A549 (cell line): ENCODE measurements around the gene KIAA1671. TPM values are rescaled to one million over a fixed set of nuclear protein-coding genes. Genes with fewer than 3 reads are reported as not detected.

ENCODE experiments used
- ATAC-seq, 2 experiments: fragments of 200-7000 bp in 1 of 2; fragments of >200 bp in 1 of 2; cut with Nextera tagmentation in 1 of 2; cut with Tn5 transposase in 1 of 2; 3 replicates each; pipeline versions ENCODE4 v1.8.0 to v1.9.1; 2018 to 2020; ENCODE audit warnings: mild to moderate bottlenecking in 1 of 2, moderate library complexity in 1 of 2
- CTCF ChIA-PET: fragments of 300-600 bp; sonication (Branson Sonifier 250); formaldehyde crosslinking; extraction: SDS; loops from one replicate; lab custom pipeline; 2021; ENCODE audit warnings: antibody characterized with exemption, inconsistent platforms; lab: Yijun Ruan, JAX
- POLR2A ChIA-PET: fragments of 350-600 bp; formaldehyde crosslinking; extraction: SDS; loops from one replicate; lab custom pipeline; 2021; ENCODE audit warnings: antibody characterized with exemption, inconsistent platforms; lab: Yijun Ruan, JAX
- DNase-seq, 2 experiments: peaks; one replicate each; pipeline versions ENCODE4 v3.0.0 to v3.0.0-alpha.2; 2011 to 2016; ENCODE audit warnings: low read depth in 1 of 2, low spot score in 1 of 2
- FAIRE-seq: peaks from 2 replicates; lab custom pipeline; 2011; peaks lifted over from hg19 to GRCh38; lab: Jason Lieb, UNC
- H3K27ac ChIP-seq, 2 experiments: fragments of >200 bp; sonication (Bioruptor Twin); formaldehyde crosslinking; 3 replicates each; pipeline ENCODE4 v1.5.1; 2016 to 2017
- H3K4me1 ChIP-seq: fragments of >200 bp; sonication (Bioruptor Twin); formaldehyde crosslinking; 3 replicates; pipeline ENCODE4 v1.6.1; 2016
- H3K4me2 ChIP-seq: fragments of >200 bp; sonication (Bioruptor Twin); formaldehyde crosslinking; 3 replicates; pipeline ENCODE4 v1.6.1; 2016
- H3K4me3 ChIP-seq: fragments of >200 bp; sonication (Bioruptor Twin); formaldehyde crosslinking; 3 replicates; pipeline ENCODE4 v1.5.1; 2016
- H3K9me3 ChIP-seq: fragments of >200 bp; sonication (Bioruptor Twin); formaldehyde crosslinking; 3 replicates; pipeline ENCODE4 v1.6.1; 2016
- BHLHE40 ChIP-seq: IDR thresholded peaks from 2 replicates; pipeline ENCODE4 v1.6.1; 2012; ENCODE audit warnings: low read depth, low read length, inconsistent platforms
- EHF ChIP-seq: fragments of 250-450 bp; sonication (Bioruptor Pico); IDR thresholded peaks from 2 replicates; pipeline ENCODE4 v1.5.0; 2020; ENCODE audit warnings: mild to moderate bottlenecking
- EP300 ChIP-seq, 2 experiments: fragments of >200 bp; sonication (Bioruptor Twin); formaldehyde crosslinking; IDR thresholded peaks; 2 replicates in 1 of 2; 3 replicates in 1 of 2; pipeline ENCODE4 v1.6.1; 2016 to 2017
- FOXS1 ChIP-seq: fragments of 250-450 bp; sonication (Bioruptor Pico); IDR thresholded peaks from 2 replicates; pipeline ENCODE4 v1.5.0; 2020; ENCODE audit warnings: mild to moderate bottlenecking, moderate library complexity
- HOXA7 ChIP-seq: fragments of 250-450 bp; sonication (Bioruptor Pico); IDR thresholded peaks from 2 replicates; pipeline ENCODE4 v1.5.0; 2020; ENCODE audit warnings: mild to moderate bottlenecking, moderate library complexity
- HOXB5 ChIP-seq: fragments of 250-450 bp; sonication (Bioruptor Pico); IDR thresholded peaks from 2 replicates; pipeline ENCODE4 v1.5.0; 2020; ENCODE audit warnings: mild to moderate bottlenecking, moderate library complexity
- NFE2L2 ChIP-seq: fragments of 150-350 bp; conservative IDR thresholded peaks from 2 replicates; pipeline ENCODE4 v1.6.1; 2014; ENCODE audit warnings: low read length
- RARB ChIP-seq: fragments of 250-450 bp; sonication (Bioruptor Pico); IDR thresholded peaks from 2 replicates; pipeline ENCODE4 v1.8.0; 2021; ENCODE audit warnings: mild to moderate bottlenecking, moderate library complexity
- RNF2 ChIP-seq: fragments of 200-600 bp; sonication (generic); IDR thresholded peaks from 2 replicates; pipeline ENCODE4 v1.6.1; 2016; ENCODE audit warnings: low read depth, mild to moderate bottlenecking, antibody characterized with exemption, moderate library complexity, borderline replicate concordance
- SMC3 ChIP-seq: fragments of >200 bp; sonication (Bioruptor Twin); formaldehyde crosslinking; IDR thresholded peaks from 3 replicates; pipeline ENCODE4 v1.6.1; 2018; ENCODE audit warnings: inconsistent platforms
- ZNF302 ChIP-seq: fragments of 250-450 bp; sonication (Bioruptor Pico); IDR thresholded peaks from 2 replicates; pipeline ENCODE4 v1.9.0; 2021; ENCODE audit warnings: inconsistent platforms, mild to moderate bottlenecking, moderate library complexity
- WGBS: methylation state at CpG from one replicate; pipeline ENCODE4 v1.1.6; 2017; ENCODE audit errors: missing lambda C conversion rate; 5-methylcytosine and 5-hydroxymethylcytosine counted together
- polyA plus RNA-seq, 4 experiments: library from polyadenylated mRNA; depleted of rRNA in 3 of 4; stranded (reverse); fragments of >200 nt; fragmentation: RNase III in 1 of 4; extraction: RNeasy Plus Mini Kit Qiagen cat#74134 plus additional on column Dnase treatment in 1 of 4; gene quantifications; 2 replicates in 3 of 4; 3 replicates in 1 of 4; pipeline ENCODE4 v1.2.3, GENCODE V29; 2011 to 2017
- TF ChIP-seq, protein P1 (sequence below): IDR thresholded peaks from 2 replicates; pipeline ENCODE4 v1.6.1; 2012
- TF ChIP-seq, protein P2 (sequence below): fragments of 250-450 bp; sonication (Bioruptor Pico); IDR thresholded peaks from 2 replicates; pipeline ENCODE4 v1.5.0; 2020; ENCODE audit warnings: low read depth, mild to moderate bottlenecking, moderate library complexity
- TF ChIP-seq, protein P3 (sequence below): fragments of >200 bp; sonication (Bioruptor Twin); formaldehyde crosslinking; IDR thresholded peaks from 3 replicates; pipeline ENCODE4 v1.6.1; 2016
- TF ChIP-seq, protein P4 (sequence below): IDR thresholded peaks from 2 replicates; pipeline ENCODE4 v1.6.1; 2012; ENCODE audit warnings: low read depth, borderline replicate concordance
- TF ChIP-seq, protein P5 (sequence below): fragments of >200 bp; sonication (Bioruptor Twin); formaldehyde crosslinking; IDR thresholded peaks from 3 replicates; pipeline ENCODE4 v1.5.1; 2016
- TF ChIP-seq, protein P6 (sequence below): fragments of 250-450 bp; sonication (Bioruptor Pico); IDR thresholded peaks from 2 replicates; pipeline ENCODE4 v1.5.0; 2021; ENCODE audit warnings: mild to moderate bottlenecking, moderate library complexity, borderline replicate concordance

KIAA1671 gene
- polyA plus RNA-seq, 2 of the 4 experiments (the other 2 are of a cell fraction) = 5.3 to 7.9 TPM

DNA sequence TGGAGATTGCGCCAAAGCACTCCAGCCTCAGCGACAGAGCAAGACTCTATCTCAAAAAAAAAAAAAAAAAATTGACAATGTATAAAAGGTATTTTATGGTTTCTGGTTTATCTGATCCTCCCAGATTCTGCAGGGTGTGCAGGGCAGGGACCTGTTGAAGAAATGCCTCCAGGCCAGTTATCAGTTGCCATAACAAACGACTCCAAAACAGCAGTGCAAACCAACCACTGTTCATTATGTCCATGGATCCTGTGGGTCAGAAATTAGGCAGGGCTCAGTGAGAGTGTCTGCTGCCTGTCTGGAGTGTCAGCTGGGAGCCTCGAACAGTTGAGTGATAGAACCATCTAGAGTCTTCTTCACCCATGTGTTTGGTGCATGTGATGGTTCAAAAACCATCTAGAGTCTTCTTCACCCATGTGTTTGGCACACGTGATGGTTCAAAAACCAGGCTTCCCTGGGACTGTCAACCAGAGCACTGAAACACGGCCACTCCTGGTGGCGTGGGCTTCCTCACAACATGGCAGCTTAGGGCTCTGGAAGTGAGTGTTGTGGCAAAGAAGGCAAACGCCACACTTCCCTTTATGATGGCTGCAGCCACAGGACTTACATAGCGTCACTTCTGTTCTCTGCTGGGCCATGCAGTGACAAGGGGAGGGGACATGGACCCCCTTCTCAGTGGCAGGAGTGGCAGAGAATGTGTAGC is 132.0 kb downstream of the KIAA1671 start:
- no peak for ATAC-seq
- CTCF ChIA-PET = no interaction called here

DNA sequence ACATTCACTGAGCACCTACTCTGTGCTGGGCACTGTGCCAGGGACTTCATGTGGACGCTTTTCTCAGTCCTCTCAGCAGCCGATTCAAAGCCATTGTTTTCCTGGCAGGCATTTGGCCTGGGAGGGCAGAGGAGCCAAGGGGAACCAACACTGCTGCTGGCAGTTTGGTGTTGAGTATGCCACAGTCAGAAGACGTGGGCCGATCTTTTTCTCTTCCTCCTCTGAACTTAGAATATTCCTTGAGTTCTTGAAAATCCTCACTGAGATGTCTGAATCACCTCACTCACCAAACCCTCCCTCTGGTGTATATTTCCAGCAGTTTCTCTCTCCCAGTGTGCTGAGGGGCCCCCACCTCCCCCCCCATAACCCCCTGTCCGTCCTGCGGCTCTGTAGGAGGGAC is 132.6 kb downstream of the KIAA1671 start:
- DNase-seq (no peak), ATAC-seq (no peak), FAIRE-seq (no peak)
- Histone ChIP-seq H3K27ac (no peak overlapping the region), H3K4me1 (peaks cover 7% of the 10 kb centered on the region; the same call in 1 of the 3 replicates), H3K4me2 (no peak overlapping the region; the same call in 2 of the 3 replicates), H3K4me3 (no peak overlapping the region), H3K9me3 (no peaks in the 10 kb centered on the region)
- ChIA-PET POLR2A (no interaction called here), CTCF (no interaction called here)
- 100% methylated on average over 4 of the region's 6 CpGs for WGBS
- TF ChIP-seq EHF (CRISPR knock-in tag) (no peak), FOXS1 (CRISPR knock-in tag) (no peak)
- TF ChIP-seq, protein P1, sequence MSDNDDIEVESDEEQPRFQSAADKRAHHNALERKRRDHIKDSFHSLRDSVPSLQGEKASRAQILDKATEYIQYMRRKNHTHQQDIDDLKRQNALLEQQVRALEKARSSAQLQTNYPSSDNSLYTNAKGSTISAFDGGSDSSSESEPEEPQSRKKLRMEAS = no peak

More for the DNA sequence above, 132.0 kb downstream of the KIAA1671 start:
- no peaks in the 10 kb centered on the region for H3K9me3 ChIP-seq
- FAIRE-seq = no peak
- no peak for DNase-seq
- 88% methylated on average over 8 of the region's 9 CpGs for WGBS
- TF ChIP-seq BHLHE40 (no peak), FOXS1 (CRISPR knock-in tag) (no peak), EP300 (IDR thresholded peaks at IDR 0.05) (no peak), HOXA7 (CRISPR knock-in tag) (no peak), SMC3 (no peak), ZNF302 (CRISPR knock-in tag) (no peak), HOXB5 (CRISPR knock-in tag) (no peak), RNF2 (no peak), RARB (CRISPR knock-in tag) (no peak), NFE2L2 (no peak)
- TF ChIP-seq, protein P2, sequence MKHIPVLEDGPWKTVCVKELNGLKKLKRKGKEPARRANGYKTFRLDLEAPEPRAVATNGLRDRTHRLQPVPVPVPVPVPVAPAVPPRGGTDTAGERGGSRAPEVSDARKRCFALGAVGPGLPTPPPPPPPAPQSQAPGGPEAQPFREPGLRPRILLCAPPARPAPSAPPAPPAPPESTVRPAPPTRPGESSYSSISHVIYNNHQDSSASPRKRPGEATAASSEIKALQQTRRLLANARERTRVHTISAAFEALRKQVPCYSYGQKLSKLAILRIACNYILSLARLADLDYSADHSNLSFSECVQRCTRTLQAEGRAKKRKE (CRISPR knock-in tag) = no peak
- TF ChIP-seq, protein P3, sequence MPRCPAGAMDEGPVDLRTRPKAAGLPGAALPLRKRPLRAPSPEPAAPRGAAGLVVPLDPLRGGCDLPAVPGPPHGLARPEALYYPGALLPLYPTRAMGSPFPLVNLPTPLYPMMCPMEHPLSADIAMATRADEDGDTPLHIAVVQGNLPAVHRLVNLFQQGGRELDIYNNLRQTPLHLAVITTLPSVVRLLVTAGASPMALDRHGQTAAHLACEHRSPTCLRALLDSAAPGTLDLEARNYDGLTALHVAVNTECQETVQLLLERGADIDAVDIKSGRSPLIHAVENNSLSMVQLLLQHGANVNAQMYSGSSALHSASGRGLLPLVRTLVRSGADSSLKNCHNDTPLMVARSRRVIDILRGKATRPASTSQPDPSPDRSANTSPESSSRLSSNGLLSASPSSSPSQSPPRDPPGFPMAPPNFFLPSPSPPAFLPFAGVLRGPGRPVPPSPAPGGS = no peak
- TF ChIP-seq, protein P4, sequence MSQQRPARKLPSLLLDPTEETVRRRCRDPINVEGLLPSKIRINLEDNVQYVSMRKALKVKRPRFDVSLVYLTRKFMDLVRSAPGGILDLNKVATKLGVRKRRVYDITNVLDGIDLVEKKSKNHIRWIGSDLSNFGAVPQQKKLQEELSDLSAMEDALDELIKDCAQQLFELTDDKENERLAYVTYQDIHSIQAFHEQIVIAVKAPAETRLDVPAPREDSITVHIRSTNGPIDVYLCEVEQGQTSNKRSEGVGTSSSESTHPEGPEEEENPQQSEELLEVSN = no peak
- TF ChIP-seq, protein P5, sequence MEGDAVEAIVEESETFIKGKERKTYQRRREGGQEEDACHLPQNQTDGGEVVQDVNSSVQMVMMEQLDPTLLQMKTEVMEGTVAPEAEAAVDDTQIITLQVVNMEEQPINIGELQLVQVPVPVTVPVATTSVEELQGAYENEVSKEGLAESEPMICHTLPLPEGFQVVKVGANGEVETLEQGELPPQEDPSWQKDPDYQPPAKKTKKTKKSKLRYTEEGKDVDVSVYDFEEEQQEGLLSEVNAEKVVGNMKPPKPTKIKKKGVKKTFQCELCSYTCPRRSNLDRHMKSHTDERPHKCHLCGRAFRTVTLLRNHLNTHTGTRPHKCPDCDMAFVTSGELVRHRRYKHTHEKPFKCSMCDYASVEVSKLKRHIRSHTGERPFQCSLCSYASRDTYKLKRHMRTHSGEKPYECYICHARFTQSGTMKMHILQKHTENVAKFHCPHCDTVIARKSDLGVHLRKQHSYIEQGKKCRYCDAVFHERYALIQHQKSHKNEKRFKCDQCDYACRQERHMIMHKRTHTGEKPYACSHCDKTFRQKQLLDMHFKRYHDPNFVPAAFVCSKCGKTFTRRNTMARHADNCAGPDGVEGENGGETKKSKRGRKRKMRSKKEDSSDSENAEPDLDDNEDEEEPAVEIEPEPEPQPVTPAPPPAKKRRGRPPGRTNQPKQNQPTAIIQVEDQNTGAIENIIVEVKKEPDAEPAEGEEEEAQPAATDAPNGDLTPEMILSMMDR = no peak
- TF ChIP-seq, protein P6, sequence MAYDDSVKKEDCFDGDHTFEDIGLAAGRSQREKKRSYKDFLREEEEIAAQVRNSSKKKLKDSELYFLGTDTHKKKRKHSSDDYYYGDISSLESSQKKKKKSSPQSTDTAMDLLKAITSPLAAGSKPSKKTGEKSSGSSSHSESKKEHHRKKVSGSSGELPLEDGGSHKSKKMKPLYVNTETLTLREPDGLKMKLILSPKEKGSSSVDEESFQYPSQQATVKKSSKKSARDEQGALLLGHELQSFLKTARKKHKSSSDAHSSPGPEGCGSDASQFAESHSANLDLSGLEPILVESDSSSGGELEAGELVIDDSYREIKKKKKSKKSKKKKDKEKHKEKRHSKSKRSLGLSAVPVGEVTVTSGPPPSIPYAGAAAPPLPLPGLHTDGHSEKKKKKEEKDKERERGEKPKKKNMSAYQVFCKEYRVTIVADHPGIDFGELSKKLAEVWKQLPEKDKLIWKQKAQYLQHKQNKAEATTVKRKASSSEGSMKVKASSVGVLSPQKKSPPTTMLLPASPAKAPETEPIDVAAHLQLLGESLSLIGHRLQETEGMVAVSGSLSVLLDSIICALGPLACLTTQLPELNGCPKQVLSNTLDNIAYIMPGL (CRISPR knock-in tag) = no peak
- TF ChIP-seq, all 56 proteins: peak for 0
- POLR2A ChIA-PET = no interaction called here
- no peak overlapping the region for H3K27ac ChIP-seq
- no peak overlapping the region for H3K4me3 ChIP-seq
- H3K4me2 ChIP-seq = no peak overlapping the region
- peaks cover 7% of the 10 kb centered on the region; the same call in 1 of the 3 replicates for H3K4me1 ChIP-seq
